GM13977 (cell line): ENCODE measurements around the gene MYZAP.

Experiments
- DNase-seq: peaks from one replicate; pipeline ENCODE4 v3.0.0; 2012; ENCODE audit warnings: low spot score
- CTCF ChIP-seq: IDR thresholded peaks from 2 replicates; pipeline ENCODE4 v1.5.1; 2012; ENCODE audit warnings: mild to moderate bottlenecking, control low read depth; ENCODE audit not compliant: insufficient read depth; ENCODE audit errors: extremely low read depth, missing control alignments
- in situ Hi-C: fragments of 300-500 bp; cut with MboI; formaldehyde crosslinking; loops from one replicate; pipeline ENCODE4 v1.12.0; 2022; ENCODE audit warnings: low sequenced_read_pairs, low pct_unique_long_range_greater_than_20kb, mixed read lengths, inconsistent platforms; ENCODE audit not compliant: unreplicated experiment

The MYZAP gene

GRCh38 chr15:57554063-57554811 lies 37.5 kb upstream of the MYZAP start:
- in situ Hi-C loops = no loop called here
- DNase-seq = no peak
- TF ChIP-seq CTCF = no peak

GRCh38 chr15:57554812-57555179 lies 36.9 kb upstream of the MYZAP start:
- DNase-seq = no peak
- no peak for TF ChIP-seq CTCF
- in situ Hi-C loops = no loop called here

- no peak for TF ChIP-seq CTCF
- in situ Hi-C loops = no loop called here
- DNase-seq = no peak
Measured at GRCh38 chr15:57555270-57555669, 36.4 kb upstream of the MYZAP start.

- TF ChIP-seq CTCF = no peak
- no peak for DNase-seq
- in situ Hi-C loops = no loop called here
Measured at GRCh38 chr15:57556040-57556439, 35.7 kb upstream of the MYZAP start.

- DNase-seq = no peak
- no peak for TF ChIP-seq CTCF
- in situ Hi-C loops = no loop called here
Measured at GRCh38 chr15:57557267-57557666, 34.4 kb upstream of the MYZAP start.

GRCh38 chr15:57557810-57558209 lies 33.9 kb upstream of the MYZAP start:
- no peak for TF ChIP-seq CTCF
- no peak for DNase-seq
- in situ Hi-C loops = no loop called here
